ENCODE measurements around the gene CPT1B.
"Not testable (repeated sequence)": the region's sequence is repeated elsewhere in the genome, so short reads cannot be mapped to it uniquely, and the experiment has no call there.

The CPT1B gene

GRCh38 chr22:50610581-50610980 lies 32.4 kb upstream of the CPT1B start:
- no peak for DNase-seq
- in situ Hi-C loops (cut with MboI; ENCODE audit: low pct_unique_long_range_greater_than_20kb, low sequenced_read_pairs) = no loop called here

GRCh38 chr22:50610041-50610451 lies 31.8 kb upstream of the CPT1B start:
- in situ Hi-C loops (cut with MboI; ENCODE audit: low pct_unique_long_range_greater_than_20kb, low sequenced_read_pairs) = no loop called here
- DNase-seq = no peak

- no peak for DNase-seq
- in situ Hi-C loops (cut with MboI; ENCODE audit: low pct_unique_long_range_greater_than_20kb, low sequenced_read_pairs) = no loop called here
Observed at GRCh38 chr22:50609599-50609998, 31.4 kb upstream of the CPT1B start.

GRCh38 chr22:50608996-50609395 lies 30.8 kb upstream of the CPT1B start:
- no peak for DNase-seq
- in situ Hi-C loops (cut with MboI; ENCODE audit: low pct_unique_long_range_greater_than_20kb, low sequenced_read_pairs) = no loop called here

- DNase-seq; in situ Hi-C loops (cut with MboI; ENCODE audit: low pct_unique_long_range_greater_than_20kb, low sequenced_read_pairs): not testable (repeated sequence)
Observed at GRCh38 chr22:50608058-50608840, 30.0 kb upstream of the CPT1B start.

- DNase-seq = no peak
- in situ Hi-C loops (cut with MboI; ENCODE audit: low pct_unique_long_range_greater_than_20kb, low sequenced_read_pairs) = no loop called here
Observed at GRCh38 chr22:50607659-50608020, 29.4 kb upstream of the CPT1B start.

GRCh38 chr22:50606946-50607658 lies 28.9 kb upstream of the CPT1B start:
- no peak for DNase-seq
- in situ Hi-C loops (cut with MboI; ENCODE audit: low pct_unique_long_range_greater_than_20kb, low sequenced_read_pairs) = no loop called here

- DNase-seq = no peak
- in situ Hi-C loops (cut with MboI; ENCODE audit: low pct_unique_long_range_greater_than_20kb, low sequenced_read_pairs) = no loop called here
Observed at GRCh38 chr22:50606165-50606945, 28.1 kb upstream of the CPT1B start.

GRCh38 chr22:50605613-50606074 lies 27.4 kb upstream of the CPT1B start:
- in situ Hi-C loops (cut with MboI; ENCODE audit: low pct_unique_long_range_greater_than_20kb, low sequenced_read_pairs) = no loop called here
- no peak for DNase-seq

- in situ Hi-C loops (cut with MboI; ENCODE audit: low pct_unique_long_range_greater_than_20kb, low sequenced_read_pairs) = no loop called here
Observed at GRCh38 chr22:50605002-50605612, 26.9 kb upstream of the CPT1B start.

GRCh38 chr22:50604256-50605001 lies 26.2 kb upstream of the CPT1B start:
- in situ Hi-C loops (cut with MboI; ENCODE audit: low pct_unique_long_range_greater_than_20kb, low sequenced_read_pairs) = no loop called here
- no peak for DNase-seq

More at GRCh38 chr22:50605002-50605612, 26.9 kb upstream of the CPT1B start:
- no peak for DNase-seq

- in situ Hi-C loops (cut with MboI; ENCODE audit: low pct_unique_long_range_greater_than_20kb, low sequenced_read_pairs) = no loop called here
- DNase-seq = no peak
Observed at GRCh38 chr22:50603511-50604255, 25.5 kb upstream of the CPT1B start.

GRCh38 chr22:50602338-50602700 lies 24.1 kb upstream of the CPT1B start:
- in situ Hi-C loops (cut with MboI; ENCODE audit: low pct_unique_long_range_greater_than_20kb, low sequenced_read_pairs) = no loop called here
- DNase-seq = no peak

GRCh38 chr22:50601669-50602337 lies 23.6 kb upstream of the CPT1B start:
- DNase-seq = no peak
- in situ Hi-C loops (cut with MboI; ENCODE audit: low pct_unique_long_range_greater_than_20kb, low sequenced_read_pairs) = no loop called here

GRCh38 chr22:50600967-50601668 lies 22.9 kb upstream of the CPT1B start:
- in situ Hi-C loops (cut with MboI; ENCODE audit: low pct_unique_long_range_greater_than_20kb, low sequenced_read_pairs) = no loop called here
- DNase-seq = no peak

GRCh38 chr22:50600538-50600937 lies 22.3 kb upstream of the CPT1B start, which contains the start of gene MAPK8IP2:
TSS of gene MAPK8IP2 (plus strand) at chr22:50600793. CDS start at chr22:50600819, 26 bp downstream.
- DNase-seq = no peak
- in situ Hi-C loops (cut with MboI; ENCODE audit: low pct_unique_long_range_greater_than_20kb, low sequenced_read_pairs) = no loop called here
